Measurements from ENCODE around the gene SLC5A6.
A peak's percentile ranks its signal among the peaks of the same experiment; 100 is the strongest.

DNA sequence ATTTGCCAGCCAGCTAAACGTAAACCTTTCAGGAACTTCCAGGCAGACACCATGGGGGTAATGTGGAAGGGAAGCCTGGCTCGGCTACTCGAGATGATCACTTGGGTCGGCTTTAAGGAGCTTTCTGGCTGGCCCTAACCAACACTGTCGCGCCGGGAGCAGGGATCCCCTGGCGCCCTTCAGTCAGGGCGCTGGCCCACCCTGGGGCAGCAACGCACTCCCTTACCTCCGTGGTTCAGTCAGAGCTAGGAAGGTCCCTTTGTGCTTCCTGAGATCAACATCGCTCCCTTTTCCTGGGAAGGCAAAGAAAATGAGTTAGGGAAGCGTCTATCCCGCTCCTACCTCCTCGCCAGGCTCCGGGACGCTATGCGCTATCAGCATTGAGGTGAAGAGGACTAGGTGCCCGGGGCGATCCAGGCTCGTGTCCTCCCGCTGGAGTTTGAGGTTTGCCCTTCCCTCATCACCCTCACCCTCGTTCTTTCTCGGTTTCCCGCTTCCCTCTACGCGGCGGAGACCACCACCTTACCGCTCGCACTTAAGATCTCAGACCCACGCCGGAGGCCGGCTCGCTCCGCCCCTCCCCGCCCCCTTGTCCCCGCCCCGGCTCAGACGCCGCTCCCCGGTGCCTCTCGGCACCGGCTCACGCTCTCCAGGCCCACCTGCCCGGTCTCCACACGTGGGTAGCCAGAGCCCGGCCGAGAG is 676 bp downstream of the SLC5A6 start:
- peak in 1 of 2 experiments; percentile 44; a peak in 1 of 3 replicates for TF ChIP-seq POLR2A (IDR thresholded peaks at IDR 0.05; ENCODE audit: control extremely low read depth in 1 of 2, low read depth in 2 of 2, low read length in 2 of 2)
- TF ChIP-seq, protein P1, sequence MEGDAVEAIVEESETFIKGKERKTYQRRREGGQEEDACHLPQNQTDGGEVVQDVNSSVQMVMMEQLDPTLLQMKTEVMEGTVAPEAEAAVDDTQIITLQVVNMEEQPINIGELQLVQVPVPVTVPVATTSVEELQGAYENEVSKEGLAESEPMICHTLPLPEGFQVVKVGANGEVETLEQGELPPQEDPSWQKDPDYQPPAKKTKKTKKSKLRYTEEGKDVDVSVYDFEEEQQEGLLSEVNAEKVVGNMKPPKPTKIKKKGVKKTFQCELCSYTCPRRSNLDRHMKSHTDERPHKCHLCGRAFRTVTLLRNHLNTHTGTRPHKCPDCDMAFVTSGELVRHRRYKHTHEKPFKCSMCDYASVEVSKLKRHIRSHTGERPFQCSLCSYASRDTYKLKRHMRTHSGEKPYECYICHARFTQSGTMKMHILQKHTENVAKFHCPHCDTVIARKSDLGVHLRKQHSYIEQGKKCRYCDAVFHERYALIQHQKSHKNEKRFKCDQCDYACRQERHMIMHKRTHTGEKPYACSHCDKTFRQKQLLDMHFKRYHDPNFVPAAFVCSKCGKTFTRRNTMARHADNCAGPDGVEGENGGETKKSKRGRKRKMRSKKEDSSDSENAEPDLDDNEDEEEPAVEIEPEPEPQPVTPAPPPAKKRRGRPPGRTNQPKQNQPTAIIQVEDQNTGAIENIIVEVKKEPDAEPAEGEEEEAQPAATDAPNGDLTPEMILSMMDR (IDR thresholded peaks at IDR 0.05; ENCODE audit: control extremely low read depth in 1 of 3, insufficient read depth in 1 of 3, low read depth in 1 of 3, low read length in 3 of 3): no peak
